Aorta (tissue), 5 donors: ENCODE measurements around the gene CCT6B. TPM values are rescaled to one million over a fixed set of nuclear protein-coding genes. Genes with fewer than 3 reads are reported as not detected.
A peak's percentile ranks its signal among the peaks of the same experiment; 100 is the strongest.

Experiments used
- ATAC-seq: fragments of 200-7000 bp; cut with Tn5 transposase; one replicate; pipeline ENCODE4 v1.9.1; 2022; ENCODE audit warnings: moderate library complexity; ENCODE audit not compliant: low FRiP score
- DNase-seq, 2 donors: peaks; one replicate each; pipeline ENCODE4 v3.0.0-alpha.2; 2020
- H3K27ac ChIP-seq, 2 donors: one replicate each; pipeline ENCODE4 v1.5.1; 2013; ENCODE audit warnings: low read length in 2 of 2, mild to moderate bottlenecking in 2 of 2, moderate library complexity in 2 of 2, control low read depth in 1 of 2, inconsistent platforms in 1 of 2, low read depth in 1 of 2
- H3K27me3 ChIP-seq, 2 donors: one replicate each; pipeline ENCODE4 v1.6.1; 2013; ENCODE audit warnings: control low read depth in 1 of 2, low read length in 1 of 2, mild to moderate bottlenecking in 1 of 2, moderate library complexity in 1 of 2; ENCODE audit not compliant: insufficient read depth in 2 of 2, control insufficient read depth in 1 of 2
- H3K36me3 ChIP-seq, 2 donors: one replicate each; pipeline ENCODE4 v1.6.1; 2013; ENCODE audit warnings: control low read depth in 1 of 2, low read length in 1 of 2, mild to moderate bottlenecking in 1 of 2; ENCODE audit not compliant: insufficient read depth in 2 of 2, control insufficient read depth in 1 of 2
- H3K4me1 ChIP-seq, 2 donors: one replicate each; pipeline ENCODE4 v1.6.1; 2013; ENCODE audit warnings: low read length in 2 of 2, control low read depth in 1 of 2, mild to moderate bottlenecking in 1 of 2, moderate library complexity in 1 of 2; ENCODE audit not compliant: insufficient read depth in 2 of 2, control insufficient read depth in 1 of 2
- H3K4me3 ChIP-seq, 2 donors: one replicate each; pipeline ENCODE4 v1.5.1; 2013; ENCODE audit warnings: low read length in 2 of 2, control low read depth in 1 of 2, mild to moderate bottlenecking in 1 of 2
- H3K9me3 ChIP-seq: one replicate; pipeline ENCODE4 v1.6.1; 2013; ENCODE audit warnings: mild to moderate bottlenecking, low read length; ENCODE audit not compliant: control insufficient read depth
- WGBS, 2 donors: extraction: QIAGEN DNeasy Blood & Tissue Kit; methylation state at CpG; one replicate each; pipeline ENCODE4 v1.1.7; 2013; 5-methylcytosine and 5-hydroxymethylcytosine counted together
- intact Hi-C, 2 donors: fragments of 100-400 bp; cut with DNase I; formaldehyde crosslinking; loops; one replicate each; pipeline versions ENCODE4 v1.14.2 to v1.15.0; 2022
- polyA plus RNA-seq, 2 donors: library from polyadenylated mRNA; stranded (reverse); fragments of 200-250 nt; gene quantifications; one replicate each; pipeline ENCODE4 v1.2.3, GENCODE V29; 2013
- total RNA-seq, 2 donors: library from RNA; stranded (reverse); fragmentation: NEBNext Ultra II Directional; extraction: Animal tissue kit (Norgen Biotek cat#: 25700); gene quantifications; one replicate each; pipeline ENCODE4 v1.2.1, GENCODE V29; 2021
- donor health status: healthy with polysubstance abuse.
- donor health status: Bipolar disorder and iron deficiency.
- donor health status: DM: no; HTN: no; CAD: no.
- donor health status: DM: no; HTN: no; CAD: no.
- donor health status: DM: yes; HTN: yes; CAD: no.

Gene CCT6B
- total and polyA plus RNA-seq, 4 donors, result 0.63 to 2.6 (median 2.2) TPM

GRCh38 chr17:34988644-34989043, 27.4 kb upstream of the CCT6B start:
- Histone ChIP-seq H3K36me3 (peaks cover 5 to 6% of the 10 kb centered on the region in 2 donors), H3K27ac (no peak overlapping the region), H3K27me3 (no peaks in the 10 kb centered on the region), H3K4me3 (no peak overlapping the region), H3K9me3 (no peaks in the 10 kb centered on the region), H3K4me1 (no peaks in the 10 kb centered on the region)
- no peak for DNase-seq
- no peak for ATAC-seq
- intact Hi-C loops, result no loop called here
- WGBS, 2 donors, result 89 to 91% methylated on average over 2 of the region's 2 CpGs

- Histone ChIP-seq H3K27me3 (no peaks in the 10 kb centered on the region), H3K9me3 (no peaks in the 10 kb centered on the region), H3K36me3 (peaks cover 5% of the 10 kb centered on the region in 2 donors), H3K4me1 (no peaks in the 10 kb centered on the region), H3K4me3 (no peak overlapping the region), H3K27ac (no peak overlapping the region)
- WGBS, 2 donors, result 84 to 89% methylated on average over 2 of the region's 2 CpGs
- DNase-seq (no peak), ATAC-seq (no peak)
- intact Hi-C loops, result no loop called here
Measured at GRCh38 chr17:34987232-34987631, 26.0 kb upstream of the CCT6B start.

GRCh38 chr17:34981538-34982241, 20.4 kb upstream of the CCT6B start:
- Histone ChIP-seq H3K9me3 (no peaks in the 10 kb centered on the region), H3K36me3 (peaks cover 0 to 3% of the 10 kb centered on the region in 2 donors), H3K27me3 (no peaks in the 10 kb centered on the region), H3K27ac (peak overlapping the region in 1 of 2 donors; percentile 88), H3K4me1 (peaks cover 0 to 2% of the 10 kb centered on the region in 2 donors), H3K4me3 (peak overlapping the region; percentile 75 to 98)
- intact Hi-C loops, result loop anchor here (2.0 to 5.0 kb wide), 3 partner anchors 21 to 106 kb away; partner anchors contain the start of genes CCT6B (in 1 of the 2) and ZNF830 (in 1 of the 2)
- 10 to 11% methylated on average over 8 of the region's 8 CpGs for WGBS, 2 donors
- ATAC-seq (no peak), DNase-seq (no peak)

GRCh38 chr17:34980681-34981537, 19.6 kb upstream of the CCT6B start:
- Histone ChIP-seq H3K36me3 (peaks cover 0 to 3% of the 10 kb centered on the region in 2 donors), H3K9me3 (no peaks in the 10 kb centered on the region), H3K27me3 (no peaks in the 10 kb centered on the region), H3K27ac (peak overlapping the region; percentile 93 to 99), H3K4me1 (peaks cover 0 to 2% of the 10 kb centered on the region in 2 donors), H3K4me3 (peak overlapping the region; percentile 75 to 98)
- ATAC-seq (peak; percentile 95), DNase-seq (peak; percentile 85 to 93)
- intact Hi-C loops, result loop anchor here (2.0 to 5.0 kb wide), 3 partner anchors 20 to 106 kb away; partner anchors contain the start of genes CCT6B (in 1 of the 2) and ZNF830 (in 1 of the 2)
- 0 to 1% methylated on average over 65 to 69 of the region's 69 CpGs for WGBS, 2 donors

GRCh38 chr17:34980353-34980680, 19.1 kb upstream of the CCT6B start, which contains the start of gene LIG3:
Gene LIG3 (plus strand): TSS chr17:34980512. CDS start chr17:34983006, 2,494 bp downstream.
- Histone ChIP-seq H3K36me3 (peaks cover 0 to 3% of the 10 kb centered on the region in 2 donors), H3K4me1 (peaks cover 0 to 2% of the 10 kb centered on the region in 2 donors), H3K4me3 (peak within 1 kb of the TSS; percentile 75 to 98), H3K9me3 (no peaks in the 10 kb centered on the region), H3K27me3 (no peaks in the 10 kb centered on the region), H3K27ac (peak within 1 kb of the TSS; percentile 93 to 99)
- intact Hi-C loops, result loop anchor here (2.0 to 5.0 kb wide), 3 partner anchors 20 to 107 kb away; partner anchors contain the start of genes CCT6B (in 1 of the 2) and ZNF830 (in 1 of the 2)
- ATAC-seq (peak; percentile 95), DNase-seq (peak; percentile 96 to 98)
- 0% methylated on average over 39 of the region's 39 CpGs for WGBS, 2 donors

- Histone ChIP-seq H3K36me3 (peaks cover 0 to 3% of the 10 kb centered on the region in 2 donors), H3K4me3 (peak overlapping the region in 1 of 2 donors; percentile 42), H3K27ac (peak overlapping the region in 1 of 2 donors; percentile 45), H3K4me1 (peaks cover 0 to 2% of the 10 kb centered on the region in 2 donors), H3K9me3 (no peaks in the 10 kb centered on the region), H3K27me3 (no peaks in the 10 kb centered on the region)
- intact Hi-C loops, result loop anchor here (2.0 to 5.0 kb wide), 3 partner anchors 19 to 108 kb away; partner anchors contain the start of genes CCT6B (in 1 of the 2) and ZNF830 (in 1 of the 2)
- DNase-seq (no peak), ATAC-seq (no peak)
- 18% methylated on average over 15 of the region's 15 CpGs for WGBS, 2 donors
Measured at GRCh38 chr17:34979650-34980352, 18.5 kb upstream of the CCT6B start.

- Histone ChIP-seq H3K9me3 (no peaks in the 10 kb centered on the region), H3K4me1 (peaks cover 0 to 2% of the 10 kb centered on the region in 2 donors), H3K27me3 (no peaks in the 10 kb centered on the region), H3K36me3 (peaks cover 0 to 3% of the 10 kb centered on the region in 2 donors), H3K4me3 (no peak overlapping the region), H3K27ac (no peak overlapping the region)
- DNase-seq (no peak), ATAC-seq (no peak)
- WGBS, 2 donors, result 89 to 93% methylated on average over 7 of the region's 7 CpGs
- intact Hi-C loops, result no loop called here
Measured at GRCh38 chr17:34979153-34979552, 17.9 kb upstream of the CCT6B start.
